HCT116 (cell line): ENCODE measurements around the gene TWIST2.

Experiments
- CTCF ChIP-seq, 3 experiments: fragments of 200-600 bp in 1 of 3; sonication (generic) in 1 of 3; IDR thresholded peaks in 2 of 3; conservative IDR thresholded peaks in 1 of 3; 2 replicates each; pipeline ENCODE4 v1.5.1; 2012 to 2017; ENCODE audit warnings: low read depth in 2 of 3, low read length in 2 of 3, antibody characterized with exemption in 1 of 3, borderline replicate concordance in 1 of 3, control low read depth in 1 of 3, mild to moderate bottlenecking in 1 of 3, mixed read lengths in 1 of 3, mixed run types in 1 of 3, moderate library complexity in 1 of 3; ENCODE audit not compliant: insufficient read depth in 1 of 3
- EGR1 ChIP-seq: IDR thresholded peaks from 2 replicates; pipeline ENCODE4 v1.6.1; 2012; ENCODE audit warnings: low read depth
- EZH2 ChIP-seq: fragments of 200-600 bp; sonication (generic); IDR thresholded peaks from 2 replicates; pipeline ENCODE4 v1.6.1; 2017; ENCODE audit warnings: antibody characterized with exemption, mixed run types
- FOSL1 ChIP-seq: IDR thresholded peaks from 2 replicates; pipeline ENCODE4 v1.6.1; 2012; ENCODE audit warnings: low read depth
- JUND ChIP-seq: IDR thresholded peaks from 2 replicates; pipeline ENCODE4 v1.6.1; 2012
- MAX ChIP-seq: IDR thresholded peaks from 2 replicates; pipeline ENCODE4 v1.6.1; 2012
- POLR2A ChIP-seq: IDR thresholded peaks from 2 replicates; pipeline ENCODE4 v1.7.0; 2011; ENCODE audit warnings: borderline replicate concordance; ENCODE audit not compliant: insufficient read depth, insufficient read length; ENCODE audit errors: extremely low read depth
- POLR2AphosphoS5 ChIP-seq: IDR thresholded peaks from 2 replicates; pipeline ENCODE4 v1.6.1; 2011; ENCODE audit warnings: mild to moderate bottlenecking, low read depth, low read length, moderate library complexity
- RAD21 ChIP-seq: IDR thresholded peaks from 2 replicates; pipeline ENCODE4 v1.6.1; 2012; ENCODE audit warnings: low read depth, mild to moderate bottlenecking
- REST ChIP-seq: IDR thresholded peaks from 2 replicates; pipeline ENCODE4 v1.6.1; 2012; ENCODE audit warnings: low read depth
- SIN3A ChIP-seq: IDR thresholded peaks from 2 replicates; pipeline ENCODE4 v1.6.1; 2012; ENCODE audit warnings: low read depth
- SP1 ChIP-seq: IDR thresholded peaks from 2 replicates; pipeline ENCODE4 v1.6.1; 2012; ENCODE audit warnings: low read depth
- ZBTB33 ChIP-seq: IDR thresholded peaks from 2 replicates; pipeline ENCODE4 v1.6.1; 2011; ENCODE audit warnings: mild to moderate bottlenecking, low read length, moderate library complexity; ENCODE audit not compliant: insufficient replicate concordance; ENCODE audit errors: extremely low read depth

- TF ChIP-seq CTCF (IDR thresholded peaks at IDR 0.05 in 2 of 3, conservative IDR thresholded peaks at IDR 0.05 in 1 of 3; ENCODE audit: borderline replicate concordance in 1 of 3, insufficient read depth in 1 of 3, low read depth in 2 of 3, low read length in 2 of 3) (no peak), JUND (no peak), RAD21 (no peak), SIN3A (no peak), SP1 (no peak), POLR2AphosphoS5 (no peak), MAX (no peak), EGR1 (no peak), EZH2 (no peak), ZBTB33 (no peak), REST (no peak), FOSL1 (no peak), POLR2A (no peak)
Measured at GRCh38 chr2:238817382-238817781, 30.5 kb upstream of the TWIST2 start.
